Measurements from ENCODE around the gene IGSF21.

Gene IGSF21

DNA sequence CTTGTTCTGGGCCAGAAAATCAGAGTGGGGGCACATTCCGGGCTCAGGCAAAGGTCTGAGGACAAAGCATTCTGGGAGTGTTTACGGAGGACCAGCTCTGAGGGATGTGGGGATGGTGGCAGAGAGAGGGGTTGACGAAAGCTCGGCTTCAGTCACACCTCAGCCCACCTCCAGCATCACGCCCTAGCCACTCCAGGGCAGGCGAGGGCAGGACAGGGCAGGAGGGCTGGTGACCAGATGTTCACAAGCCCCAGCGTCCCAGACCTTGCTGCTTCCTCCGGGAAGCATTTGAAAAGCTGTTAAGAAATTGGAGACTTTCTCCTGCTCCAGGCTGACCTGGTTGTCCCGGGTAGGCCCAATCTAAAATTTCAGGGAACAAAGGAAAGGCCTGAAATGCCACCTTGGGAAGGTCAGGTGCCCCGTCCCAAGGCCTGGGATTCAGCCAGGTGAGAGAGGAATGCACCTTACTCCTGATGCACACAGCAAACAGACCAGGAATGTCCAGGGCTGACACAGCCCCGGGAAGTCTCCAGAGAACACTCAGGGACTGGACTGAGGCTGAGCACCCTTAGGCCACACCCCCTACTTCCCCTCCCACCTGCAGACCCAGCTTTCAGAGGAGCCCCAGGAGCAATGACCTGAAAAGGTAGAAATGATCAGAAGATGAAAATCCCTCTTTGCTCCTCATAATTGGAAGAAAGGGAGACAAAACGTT lies 301.2 kb downstream of the IGSF21 start:
- POLR2A ChIA-PET = no interaction called here
- TF ChIP-seq, protein P1, sequence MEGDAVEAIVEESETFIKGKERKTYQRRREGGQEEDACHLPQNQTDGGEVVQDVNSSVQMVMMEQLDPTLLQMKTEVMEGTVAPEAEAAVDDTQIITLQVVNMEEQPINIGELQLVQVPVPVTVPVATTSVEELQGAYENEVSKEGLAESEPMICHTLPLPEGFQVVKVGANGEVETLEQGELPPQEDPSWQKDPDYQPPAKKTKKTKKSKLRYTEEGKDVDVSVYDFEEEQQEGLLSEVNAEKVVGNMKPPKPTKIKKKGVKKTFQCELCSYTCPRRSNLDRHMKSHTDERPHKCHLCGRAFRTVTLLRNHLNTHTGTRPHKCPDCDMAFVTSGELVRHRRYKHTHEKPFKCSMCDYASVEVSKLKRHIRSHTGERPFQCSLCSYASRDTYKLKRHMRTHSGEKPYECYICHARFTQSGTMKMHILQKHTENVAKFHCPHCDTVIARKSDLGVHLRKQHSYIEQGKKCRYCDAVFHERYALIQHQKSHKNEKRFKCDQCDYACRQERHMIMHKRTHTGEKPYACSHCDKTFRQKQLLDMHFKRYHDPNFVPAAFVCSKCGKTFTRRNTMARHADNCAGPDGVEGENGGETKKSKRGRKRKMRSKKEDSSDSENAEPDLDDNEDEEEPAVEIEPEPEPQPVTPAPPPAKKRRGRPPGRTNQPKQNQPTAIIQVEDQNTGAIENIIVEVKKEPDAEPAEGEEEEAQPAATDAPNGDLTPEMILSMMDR (IDR thresholded peaks at IDR 0.05; ENCODE audit: control extremely low read depth, extremely low read depth, low read depth, missing control alignments) = no peak
- CTCF ChIA-PET = interaction anchor here (1.0 kb wide), 1 partner anchor 9 kb away, joined by 3 read pairs; no protein-coding TSS in a partner anchor
- no peak for DNase-seq (ENCODE audit: extremely low spot score)

DNA sequence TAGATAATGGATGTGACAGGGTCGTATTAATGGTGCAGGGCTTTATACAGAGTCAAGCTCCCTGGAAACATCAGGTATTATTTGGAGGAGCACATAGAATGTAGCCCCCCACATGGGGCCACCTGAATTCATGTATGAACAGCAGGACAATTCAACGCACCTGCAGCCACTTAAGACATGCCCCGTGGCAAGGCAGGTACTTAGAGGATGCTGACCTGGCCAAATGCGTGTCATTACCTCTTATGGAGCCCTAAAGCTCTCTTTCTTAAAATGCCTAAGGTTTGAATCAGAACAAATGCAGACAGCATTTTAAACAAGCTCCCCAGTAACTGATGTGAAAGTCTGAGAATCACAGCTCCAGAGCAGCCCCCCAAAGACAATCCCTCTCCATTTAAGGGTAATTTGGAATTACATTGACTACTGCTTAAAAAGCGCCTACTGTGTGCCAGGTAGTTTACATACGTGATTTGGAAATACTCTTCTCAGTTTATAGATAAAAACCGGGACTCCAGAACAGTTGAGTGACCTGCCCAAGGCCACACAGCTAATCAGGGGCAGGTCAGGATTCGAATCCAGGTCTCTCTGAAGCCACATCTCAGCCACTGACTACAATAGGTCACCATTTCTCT lies 302.1 kb downstream of the IGSF21 start:
- TF ChIP-seq, protein P1 (IDR thresholded peaks at IDR 0.05; ENCODE audit: control extremely low read depth, extremely low read depth, low read depth, missing control alignments) = no peak
- CTCF ChIA-PET = no interaction called here
- POLR2A ChIA-PET = no interaction called here
- no peak for DNase-seq (ENCODE audit: extremely low spot score)

DNA sequence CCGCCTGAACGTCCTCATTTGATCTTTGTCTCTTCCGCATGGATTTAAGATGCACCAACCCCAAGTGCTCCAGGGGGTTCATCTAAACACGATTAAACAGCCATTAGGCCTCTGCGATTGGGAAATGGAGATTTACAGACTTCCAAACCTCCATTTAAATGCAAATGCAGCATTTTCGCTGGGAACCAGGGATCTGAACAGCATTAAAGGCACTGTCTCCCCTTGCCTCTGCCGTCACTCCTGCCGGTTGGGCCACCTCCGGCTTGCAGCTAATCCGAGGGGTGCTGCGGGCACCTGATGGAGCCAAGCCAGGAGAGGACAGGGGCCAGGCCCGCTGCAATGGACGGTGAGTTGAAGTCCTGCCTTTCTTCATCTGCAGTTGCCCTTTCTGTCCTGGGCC lies 302.8 kb downstream of the IGSF21 start:
- TF ChIP-seq, protein P1 (IDR thresholded peaks at IDR 0.05; ENCODE audit: control extremely low read depth, extremely low read depth, low read depth, missing control alignments) = no peak
- no peak for DNase-seq (ENCODE audit: extremely low spot score)
- POLR2A ChIA-PET = no interaction called here

DNA sequence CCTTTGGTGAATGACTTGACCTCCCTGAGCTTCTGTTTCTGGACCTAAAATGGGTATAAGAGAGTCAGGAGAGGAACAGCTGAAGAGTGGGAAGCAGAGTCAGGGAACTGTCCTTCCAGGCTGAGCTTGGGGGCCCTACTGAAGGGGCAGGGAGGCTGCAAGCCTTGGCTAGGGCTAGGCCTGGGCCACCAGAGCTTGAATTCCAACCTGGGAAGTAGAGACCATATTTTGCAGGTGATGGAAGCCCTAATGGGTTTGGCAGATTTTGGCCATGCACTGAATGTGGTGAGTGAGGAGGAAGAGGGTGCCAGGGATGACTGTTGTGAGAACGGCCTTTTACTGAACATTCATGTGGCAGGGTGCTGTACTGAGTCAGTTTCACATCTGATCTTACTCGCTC lies 303.7 kb downstream of the IGSF21 start:
- CTCF ChIA-PET = no interaction called here

More for the DNA sequence above, 302.8 kb downstream of the IGSF21 start:
- CTCF ChIA-PET = no interaction called here

DNA sequence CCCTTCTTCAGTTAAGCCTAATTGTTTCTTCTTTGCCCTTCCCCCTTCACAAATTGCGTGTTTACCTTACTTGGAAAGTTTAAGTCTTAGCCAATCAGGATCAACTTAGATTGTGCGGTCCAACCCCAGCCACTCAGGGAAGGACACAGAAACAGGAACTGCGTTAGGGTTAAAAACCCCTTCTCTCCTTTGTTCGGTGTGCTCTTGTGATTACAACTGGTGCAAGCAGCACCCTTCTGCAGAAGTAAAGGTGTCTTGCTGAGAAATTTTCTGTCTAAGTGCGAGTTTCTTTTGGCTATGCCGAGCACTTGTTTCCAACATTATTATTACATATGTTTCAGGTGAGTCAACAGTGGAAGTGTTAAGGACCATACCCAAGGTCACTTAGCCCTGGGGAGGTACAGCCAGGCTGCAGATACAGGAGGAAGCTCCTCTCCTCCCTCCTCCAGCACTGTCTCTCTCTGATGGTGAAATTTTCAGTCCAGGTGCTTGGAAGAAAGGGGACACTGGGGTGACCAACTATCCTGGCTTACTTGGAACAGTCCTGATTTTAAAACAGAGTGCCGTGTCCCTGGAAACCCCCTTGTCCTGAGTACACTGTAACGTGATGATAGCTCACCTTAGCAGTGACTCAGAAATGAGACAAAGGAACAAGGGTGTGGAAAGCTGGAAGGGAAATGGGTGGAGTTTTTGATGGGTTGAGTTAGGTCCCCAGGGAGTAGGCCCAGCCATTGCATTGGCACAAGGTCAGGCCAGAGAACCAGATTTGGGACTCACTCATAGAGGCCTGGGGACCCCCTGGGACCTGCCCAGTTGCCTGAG lies 304.4 kb downstream of the IGSF21 start:
- no peak for DNase-seq (ENCODE audit: extremely low spot score)
- CTCF ChIA-PET = no interaction called here
- TF ChIP-seq, protein P1 (IDR thresholded peaks at IDR 0.05; ENCODE audit: control extremely low read depth, extremely low read depth, low read depth, missing control alignments) = no peak
- POLR2A ChIA-PET = no interaction called here

More for the DNA sequence above, 303.7 kb downstream of the IGSF21 start:
- TF ChIP-seq, protein P1 (IDR thresholded peaks at IDR 0.05; ENCODE audit: control extremely low read depth, extremely low read depth, low read depth, missing control alignments) = no peak
- POLR2A ChIA-PET = no interaction called here
- no peak for DNase-seq (ENCODE audit: extremely low spot score)

DNA sequence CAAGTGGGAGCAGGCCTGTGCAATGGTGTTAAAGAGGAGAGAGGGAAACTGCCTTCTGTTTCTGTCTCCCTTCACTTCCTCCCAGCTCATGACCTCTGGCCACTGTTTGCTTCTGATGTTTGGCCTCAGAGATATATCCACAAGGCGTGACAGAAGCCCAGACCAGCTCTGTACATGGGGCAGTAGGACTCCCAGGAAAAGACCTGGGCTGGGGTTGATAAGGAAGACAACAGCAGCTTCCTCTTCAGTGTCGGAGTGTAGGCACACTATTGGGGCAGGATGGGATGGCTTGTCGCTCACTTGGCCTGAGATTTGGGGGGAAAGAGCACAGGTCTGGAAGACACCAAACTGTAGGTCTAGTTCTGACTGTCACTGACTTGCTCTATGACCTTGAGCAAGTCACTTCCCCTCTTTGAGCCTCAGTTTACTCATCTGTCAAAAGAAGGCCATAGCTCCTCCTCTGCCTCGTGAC lies 305.3 kb downstream of the IGSF21 start:
- TF ChIP-seq, protein P1 (IDR thresholded peaks at IDR 0.05; ENCODE audit: control extremely low read depth, extremely low read depth, low read depth, missing control alignments) = no peak
- ChIA-PET CTCF (no interaction called here), POLR2A (no interaction called here)
- no peak for DNase-seq (ENCODE audit: extremely low spot score)
